ENCODE data around the gene ASRGL1. TPM values are rescaled to one million over a fixed set of nuclear protein-coding genes. Genes with fewer than 3 reads are reported as not detected.
A peak's percentile ranks its signal among the peaks of the same experiment; 100 is the strongest.

Gene ASRGL1
- total and polyA plus RNA-seq, 2 of the 13 experiments (the other 11 are each of a cell fraction or from before 2014, with no cell fraction given), result 50.8 to 97.5 TPM

- TF ChIP-seq ZNF281 (CRISPR knock-in tag; IDR thresholded peaks at IDR 0.05; ENCODE audit: borderline replicate concordance) (no peak), WIZ (CRISPR knock-in tag; IDR thresholded peaks at IDR 0.05) (no peak), ZFAT (CRISPR knock-in tag; conservative IDR thresholded peaks at IDR 0.05) (no peak), SKI (IDR thresholded peaks at IDR 0.05; ENCODE audit: partially characterized antibody) (no peak), ETV5 (CRISPR knock-in tag; IDR thresholded peaks at IDR 0.05; ENCODE audit: borderline replicate concordance) (peak; percentile 50; the same call in 1 of the 2 replicates), CENPT (CRISPR knock-in tag; IDR thresholded peaks at IDR 0.05; ENCODE audit: low read depth) (no peak), TBP (CRISPR knock-in tag; IDR thresholded peaks at IDR 0.05) (no peak), HDAC6 (IDR thresholded peaks at IDR 0.05; ENCODE audit: low read depth, low read length) (no peak), PRDM15 (CRISPR knock-in tag; IDR thresholded peaks at IDR 0.05) (no peak), REXO4 (CRISPR knock-in tag; IDR thresholded peaks at IDR 0.05; ENCODE audit: borderline replicate concordance) (no peak), NFIB (CRISPR knock-in tag; IDR thresholded peaks at IDR 0.05; ENCODE audit: borderline replicate concordance) (no peak), GATAD2A (CRISPR knock-in tag; IDR thresholded peaks at IDR 0.05) (peak; percentile 95), ZNF564 (CRISPR knock-in tag; IDR thresholded peaks at IDR 0.05) (no peak), CENPX (CRISPR knock-in tag; IDR thresholded peaks at IDR 0.05) (no peak), DPF2 (CRISPR knock-in tag; IDR thresholded peaks at IDR 0.05; ENCODE audit: borderline replicate concordance, low read depth) (no peak; the same call in 1 of the 2 replicates), RXRB (CRISPR knock-in tag; IDR thresholded peaks at IDR 0.05; ENCODE audit: borderline replicate concordance) (peak; percentile 68; the same call in 1 of the 2 replicates), ZNF543 (CRISPR knock-in tag; IDR thresholded peaks at IDR 0.05) (no peak), ZBTB20 (CRISPR knock-in tag; IDR thresholded peaks at IDR 0.05; ENCODE audit: borderline replicate concordance, low read depth) (no peak), ARNT2 (CRISPR knock-in tag; IDR thresholded peaks at IDR 0.05; ENCODE audit: low read depth) (no peak), ZBED4 (CRISPR knock-in tag; IDR thresholded peaks at IDR 0.05; ENCODE audit: borderline replicate concordance) (no peak), NR2C2 (CRISPR knock-in tag; IDR thresholded peaks at IDR 0.05; ENCODE audit: borderline replicate concordance) (no peak)
Measured at GRCh38 chr11:62432695-62433094, 95.4 kb downstream of the ASRGL1 start (continued).

Measured in HepG2 (cell line).